ENCODE results near the gene TNS3.

TNS3 gene

GRCh38 chr7:47576031-47576865, 5.7 kb downstream of the TNS3 start:
- Histone ChIP-seq H3K27me3 (ENCODE audit: control insufficient read depth, insufficient read depth, low read length) (no peaks in the 10 kb centered on the region), H3K4me3 (ENCODE audit: low read length) (no peak overlapping the region), H3K9me3 (ENCODE audit: control insufficient read depth, low read length) (no peaks in the 10 kb centered on the region), H3K36me3 (ENCODE audit: control insufficient read depth, insufficient read depth, low read length) (no peaks in the 10 kb centered on the region), H3K4me1 (ENCODE audit: control insufficient read depth, insufficient read depth, low read length) (peaks cover 93% of the 10 kb centered on the region), H3K9ac (ENCODE audit: low read length) (peak overlapping the region; percentile 35)

- Histone ChIP-seq H3K4me3 (ENCODE audit: low read length) (no peak overlapping the region), H3K9ac (ENCODE audit: low read length) (no peak overlapping the region), H3K36me3 (ENCODE audit: control insufficient read depth, insufficient read depth, low read length) (no peaks in the 10 kb centered on the region), H3K27me3 (ENCODE audit: control insufficient read depth, insufficient read depth, low read length) (no peaks in the 10 kb centered on the region), H3K4me1 (ENCODE audit: control insufficient read depth, insufficient read depth, low read length) (peaks cover 94% of the 10 kb centered on the region), H3K9me3 (ENCODE audit: control insufficient read depth, low read length) (no peaks in the 10 kb centered on the region)
Observed at GRCh38 chr7:47574482-47575329, 7.2 kb downstream of the TNS3 start.

- no peaks in the 10 kb centered on the region for H3K27me3 ChIP-seq (ENCODE audit: control insufficient read depth, insufficient read depth, low read length)
- H3K4me1 ChIP-seq (ENCODE audit: control insufficient read depth, insufficient read depth, low read length) = peaks cover 86% of the 10 kb centered on the region
- no peaks in the 10 kb centered on the region for H3K9me3 ChIP-seq (ENCODE audit: control insufficient read depth, low read length)
- peak overlapping the region; percentile 2 for H3K9ac ChIP-seq (ENCODE audit: low read length)
- no peak overlapping the region for H3K4me3 ChIP-seq (ENCODE audit: low read length)
- H3K36me3 ChIP-seq (ENCODE audit: control insufficient read depth, insufficient read depth, low read length) = no peaks in the 10 kb centered on the region
Observed at GRCh38 chr7:47573758-47574481, 8.0 kb downstream of the TNS3 start.

GRCh38 chr7:47572939-47573757, 8.8 kb downstream of the TNS3 start:
- no peak overlapping the region for H3K4me3 ChIP-seq (ENCODE audit: low read length)
- no peaks in the 10 kb centered on the region for H3K9me3 ChIP-seq (ENCODE audit: control insufficient read depth, low read length)
- H3K9ac ChIP-seq (ENCODE audit: low read length) = peak overlapping the region; percentile 36
- H3K4me1 ChIP-seq (ENCODE audit: control insufficient read depth, insufficient read depth, low read length) = peaks cover 78% of the 10 kb centered on the region
- H3K27me3 ChIP-seq (ENCODE audit: control insufficient read depth, insufficient read depth, low read length) = no peaks in the 10 kb centered on the region
- no peaks in the 10 kb centered on the region for H3K36me3 ChIP-seq (ENCODE audit: control insufficient read depth, insufficient read depth, low read length)

- Histone ChIP-seq H3K4me1 (ENCODE audit: control insufficient read depth, insufficient read depth, low read length) (peaks cover 74% of the 10 kb centered on the region), H3K36me3 (ENCODE audit: control insufficient read depth, insufficient read depth, low read length) (no peaks in the 10 kb centered on the region), H3K27me3 (ENCODE audit: control insufficient read depth, insufficient read depth, low read length) (no peaks in the 10 kb centered on the region), H3K9me3 (ENCODE audit: control insufficient read depth, low read length) (no peaks in the 10 kb centered on the region), H3K4me3 (ENCODE audit: low read length) (no peak overlapping the region), H3K9ac (ENCODE audit: low read length) (peak overlapping the region; percentile 56)
Observed at GRCh38 chr7:47572094-47572445, 9.8 kb downstream of the TNS3 start.

- Histone ChIP-seq H3K36me3 (ENCODE audit: control insufficient read depth, insufficient read depth, low read length) (no peaks in the 10 kb centered on the region), H3K27me3 (ENCODE audit: control insufficient read depth, insufficient read depth, low read length) (no peaks in the 10 kb centered on the region), H3K9me3 (ENCODE audit: control insufficient read depth, low read length) (no peaks in the 10 kb centered on the region), H3K4me1 (ENCODE audit: control insufficient read depth, insufficient read depth, low read length) (peaks cover 68% of the 10 kb centered on the region), H3K9ac (ENCODE audit: low read length) (peak overlapping the region; percentile 56), H3K4me3 (ENCODE audit: low read length) (no peak overlapping the region)
Observed at GRCh38 chr7:47571331-47572093, 10.4 kb downstream of the TNS3 start.

GRCh38 chr7:47570649-47571050, 11.3 kb downstream of the TNS3 start:
- Histone ChIP-seq H3K36me3 (ENCODE audit: control insufficient read depth, insufficient read depth, low read length) (no peaks in the 10 kb centered on the region), H3K4me3 (ENCODE audit: low read length) (no peak overlapping the region), H3K27me3 (ENCODE audit: control insufficient read depth, insufficient read depth, low read length) (no peaks in the 10 kb centered on the region), H3K9me3 (ENCODE audit: control insufficient read depth, low read length) (no peaks in the 10 kb centered on the region), H3K4me1 (ENCODE audit: control insufficient read depth, insufficient read depth, low read length) (peaks cover 60% of the 10 kb centered on the region), H3K9ac (ENCODE audit: low read length) (peak overlapping the region; percentile 56)

- no peaks in the 10 kb centered on the region for H3K36me3 ChIP-seq (ENCODE audit: control insufficient read depth, insufficient read depth, low read length)
- H3K4me3 ChIP-seq (ENCODE audit: low read length) = no peak overlapping the region
- no peaks in the 10 kb centered on the region for H3K27me3 ChIP-seq (ENCODE audit: control insufficient read depth, insufficient read depth, low read length)
- H3K4me1 ChIP-seq (ENCODE audit: control insufficient read depth, insufficient read depth, low read length) = peaks cover 42% of the 10 kb centered on the region
- no peaks in the 10 kb centered on the region for H3K9me3 ChIP-seq (ENCODE audit: control insufficient read depth, low read length)
- no peak overlapping the region for H3K9ac ChIP-seq (ENCODE audit: low read length)
Observed at GRCh38 chr7:47568547-47568946, 13.4 kb downstream of the TNS3 start.

- no peaks in the 10 kb centered on the region for H3K27me3 ChIP-seq (ENCODE audit: control insufficient read depth, insufficient read depth, low read length)
- no peak overlapping the region for H3K4me3 ChIP-seq (ENCODE audit: low read length)
- no peak overlapping the region for H3K9ac ChIP-seq (ENCODE audit: low read length)
- H3K9me3 ChIP-seq (ENCODE audit: control insufficient read depth, low read length) = no peaks in the 10 kb centered on the region
- H3K4me1 ChIP-seq (ENCODE audit: control insufficient read depth, insufficient read depth, low read length) = peaks cover 37% of the 10 kb centered on the region
- no peaks in the 10 kb centered on the region for H3K36me3 ChIP-seq (ENCODE audit: control insufficient read depth, insufficient read depth, low read length)
Observed at GRCh38 chr7:47568056-47568455, 13.9 kb downstream of the TNS3 start.

- H3K4me3 ChIP-seq (ENCODE audit: low read length) = no peak overlapping the region
- no peaks in the 10 kb centered on the region for H3K36me3 ChIP-seq (ENCODE audit: control insufficient read depth, insufficient read depth, low read length)
- H3K9me3 ChIP-seq (ENCODE audit: control insufficient read depth, low read length) = no peaks in the 10 kb centered on the region
- no peak overlapping the region for H3K9ac ChIP-seq (ENCODE audit: low read length)
- no peaks in the 10 kb centered on the region for H3K27me3 ChIP-seq (ENCODE audit: control insufficient read depth, insufficient read depth, low read length)
- H3K4me1 ChIP-seq (ENCODE audit: control insufficient read depth, insufficient read depth, low read length) = peaks cover 14% of the 10 kb centered on the region
Observed at GRCh38 chr7:47565640-47566250, 16.2 kb downstream of the TNS3 start.
